Ovary (tissue), 9 donors: ENCODE results near the gene STEAP3. TPM values are rescaled to one million over a fixed set of nuclear protein-coding genes. Genes with fewer than 3 reads are reported as not detected.

Source experiments
- DNase-seq, 5 donors: peaks; one replicate each; pipeline ENCODE4 v3.0.0-alpha.2; 2019 to 2020
- H3K27ac ChIP-seq, 2 donors: fragments of 200-600 bp; one replicate each; pipeline versions ENCODE4 v1.5.1 to v1.8.0; 2019 to 2022
- H3K27me3 ChIP-seq: fragments of 200-600 bp; one replicate; pipeline ENCODE4 v1.8.0; 2022
- H3K36me3 ChIP-seq: fragments of 200-600 bp; sonication (generic); one replicate; pipeline ENCODE4 v1.5.1; 2019
- H3K4me1 ChIP-seq: one replicate; pipeline ENCODE4 v1.8.1; 2013; ENCODE audit warnings: mild to moderate bottlenecking, moderate library complexity; ENCODE audit not compliant: insufficient read depth
- H3K4me3 ChIP-seq: fragments of 200-600 bp; sonication (generic); one replicate; pipeline ENCODE4 v1.5.1; 2017
- H3K9me3 ChIP-seq, 2 donors: fragments of 200-600 bp in 1 of 2; sonication (generic) in 1 of 2; one replicate each; pipeline versions ENCODE4 v1.5.1 to v1.8.1; 2013 to 2019; ENCODE audit warnings: mild to moderate bottlenecking in 1 of 2, moderate library complexity in 1 of 2
- EP300 ChIP-seq: sonication (generic); formaldehyde crosslinking; IDR thresholded peaks from one replicate; pipeline ENCODE4 v1.6.1; 2017; ENCODE audit warnings: antibody characterized with exemption
- POLR2A ChIP-seq: fragments of 450-650 bp; IDR thresholded peaks from one replicate; pipeline ENCODE4 v1.6.1; 2017; ENCODE audit warnings: antibody characterized with exemption, mild to moderate bottlenecking, moderate library complexity
- WGBS, 3 donors: extraction: QIAGEN DNeasy Blood & Tissue Kit in 1 of 3; methylation state at CpG; one replicate each; pipeline versions ENCODE4 v1.1.5 to v1.1.7; 2013 to 2017; 5-methylcytosine and 5-hydroxymethylcytosine counted together
- intact Hi-C, 4 donors: fragments of 100-400 bp; cut with DNase I; formaldehyde crosslinking; loops; one replicate each; pipeline versions ENCODE4 v1.11.0 to v1.15.1; 2022 to 2023
- polyA plus RNA-seq, 2 donors: library from polyadenylated mRNA; stranded (reverse); fragments of 200-250 nt in 1 of 2; fragments of 350-450 nt in 1 of 2; fragmentation: Illumina TruSeq in 1 of 2; extraction: RNeasy Lipid Tissue Mini Kit (QIAGEN cat#74804) in 1 of 2; gene quantifications; one replicate each; pipeline ENCODE4 v1.2.3, GENCODE V29; 2013 to 2014
- total RNA-seq, 7 donors: library from RNA; depleted of rRNA in 2 of 7; stranded (reverse); fragments of >200 nt in 2 of 7; fragmentation: NEBNext Ultra II Directional in 3 of 7; extraction: Animal tissue kit (Norgen Biotek cat#: 25700) in 3 of 7; gene quantifications; one replicate each; pipeline versions ENCODE4 v1.1.0 to v1.2.4, GENCODE V29; 2016 to 2023
- TF ChIP-seq, protein P1 (sequence below), 3 donors: fragments of 450-650 bp in 2 of 3; fragments of 200-600 bp in 1 of 3; IDR thresholded peaks; one replicate each; pipeline versions ENCODE4 v1.5.1 to v1.8.0; 2016 to 2022; ENCODE audit warnings: antibody characterized with exemption in 3 of 3, mild to moderate bottlenecking in 1 of 3
- donor health status: DM: no; HTN: no; CAD: no; lungs with moderate emphysema.
- donor health status: DM: no; HTN: no; CAD: no.
- donor health status: Bipolar disorder and iron deficiency.
- donor health status: DM: yes; HTN: yes; CAD: no.
- donor health status: DM: no; HTN: no; CAD: no.
- donor health status: DM: yes; HTN: yes; CAD: no.

The STEAP3 gene
- total and polyA plus RNA-seq, 9 donors = 2.3 to 13.3 (median 5.8) TPM

DNA sequence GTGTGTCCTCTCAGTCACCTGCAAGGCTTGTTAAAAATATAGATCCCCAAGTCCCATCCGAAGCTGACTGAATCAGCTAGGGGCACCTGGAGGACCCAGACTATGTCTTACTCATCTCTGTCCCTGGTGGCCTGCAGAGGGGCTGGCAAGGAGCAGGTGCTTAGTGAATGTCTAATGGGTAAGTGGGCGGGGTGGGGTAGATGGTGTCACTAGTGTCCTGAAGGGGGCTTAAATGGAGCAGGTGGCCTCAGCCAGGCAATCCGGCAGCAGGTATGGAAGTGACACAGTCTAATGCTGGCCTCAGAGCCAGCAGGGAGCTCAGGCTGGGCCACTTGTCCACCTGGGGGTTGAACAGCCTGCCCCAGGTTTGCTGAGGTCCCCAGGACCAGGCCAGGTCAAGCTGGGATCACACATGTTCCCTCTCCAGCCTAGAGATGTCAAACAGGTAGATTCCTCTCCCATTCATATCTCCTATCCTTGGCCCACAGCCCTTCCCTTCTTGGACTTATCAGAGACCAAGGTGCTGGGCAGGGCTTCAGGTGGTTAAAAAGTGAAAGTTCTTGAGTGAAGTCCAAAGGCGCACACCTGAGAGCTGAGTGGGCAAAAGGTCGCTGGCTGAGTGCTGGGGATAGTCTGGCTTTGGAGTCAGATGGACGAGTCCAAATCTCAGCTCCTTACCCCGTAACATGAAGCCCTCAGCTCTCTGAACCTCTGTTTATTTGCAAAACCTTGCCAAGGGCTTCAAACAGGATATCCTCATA, 1.7 kb downstream of the STEAP3 start:
- intact Hi-C loops = no loop called here
- no peak overlapping the region for H3K4me3 ChIP-seq
- DNase-seq = no peak

DNA sequence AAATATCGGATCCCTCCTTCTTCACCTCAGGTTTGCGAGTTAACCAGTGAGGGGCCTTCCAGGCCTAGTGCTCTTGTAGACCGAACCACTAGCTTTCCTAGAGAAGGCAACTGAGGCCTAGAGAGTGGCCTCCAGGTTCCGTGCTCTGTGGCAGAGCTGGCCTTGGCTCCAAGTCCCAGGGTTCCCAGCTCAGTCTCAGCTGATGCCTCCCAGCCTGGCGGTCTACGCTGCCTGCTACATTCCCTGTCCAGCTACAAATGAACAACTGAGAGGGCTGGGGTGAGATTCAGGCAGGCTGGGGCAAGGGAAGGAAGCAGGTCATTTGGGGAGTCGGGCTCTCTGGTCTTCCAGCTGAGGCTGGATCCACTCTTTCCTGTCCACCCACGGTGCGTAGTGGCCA, 2.3 kb downstream of the STEAP3 start:
- TF ChIP-seq, protein P1, sequence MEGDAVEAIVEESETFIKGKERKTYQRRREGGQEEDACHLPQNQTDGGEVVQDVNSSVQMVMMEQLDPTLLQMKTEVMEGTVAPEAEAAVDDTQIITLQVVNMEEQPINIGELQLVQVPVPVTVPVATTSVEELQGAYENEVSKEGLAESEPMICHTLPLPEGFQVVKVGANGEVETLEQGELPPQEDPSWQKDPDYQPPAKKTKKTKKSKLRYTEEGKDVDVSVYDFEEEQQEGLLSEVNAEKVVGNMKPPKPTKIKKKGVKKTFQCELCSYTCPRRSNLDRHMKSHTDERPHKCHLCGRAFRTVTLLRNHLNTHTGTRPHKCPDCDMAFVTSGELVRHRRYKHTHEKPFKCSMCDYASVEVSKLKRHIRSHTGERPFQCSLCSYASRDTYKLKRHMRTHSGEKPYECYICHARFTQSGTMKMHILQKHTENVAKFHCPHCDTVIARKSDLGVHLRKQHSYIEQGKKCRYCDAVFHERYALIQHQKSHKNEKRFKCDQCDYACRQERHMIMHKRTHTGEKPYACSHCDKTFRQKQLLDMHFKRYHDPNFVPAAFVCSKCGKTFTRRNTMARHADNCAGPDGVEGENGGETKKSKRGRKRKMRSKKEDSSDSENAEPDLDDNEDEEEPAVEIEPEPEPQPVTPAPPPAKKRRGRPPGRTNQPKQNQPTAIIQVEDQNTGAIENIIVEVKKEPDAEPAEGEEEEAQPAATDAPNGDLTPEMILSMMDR (IDR thresholded peaks at IDR 0.05) = no peak
- TF ChIP-seq EP300 = no peak
- TF ChIP-seq POLR2A = no peak

More for the DNA sequence above, 1.7 kb downstream of the STEAP3 start:
- no peaks in the 10 kb centered on the region for H3K27me3 ChIP-seq
- TF ChIP-seq, protein P1 (IDR thresholded peaks at IDR 0.05) = no peak
- no peak for TF ChIP-seq POLR2A
- TF ChIP-seq EP300 = no peak
- H3K4me1 ChIP-seq = no peaks in the 10 kb centered on the region
- H3K36me3 ChIP-seq = no peaks in the 10 kb centered on the region
- H3K9me3 ChIP-seq = no peaks in the 10 kb centered on the region
- WGBS, 3 donors = 93 to 96% (median 96%) methylated on average over 7 of the region's 7 CpGs
- no peak overlapping the region for H3K27ac ChIP-seq

DNA sequence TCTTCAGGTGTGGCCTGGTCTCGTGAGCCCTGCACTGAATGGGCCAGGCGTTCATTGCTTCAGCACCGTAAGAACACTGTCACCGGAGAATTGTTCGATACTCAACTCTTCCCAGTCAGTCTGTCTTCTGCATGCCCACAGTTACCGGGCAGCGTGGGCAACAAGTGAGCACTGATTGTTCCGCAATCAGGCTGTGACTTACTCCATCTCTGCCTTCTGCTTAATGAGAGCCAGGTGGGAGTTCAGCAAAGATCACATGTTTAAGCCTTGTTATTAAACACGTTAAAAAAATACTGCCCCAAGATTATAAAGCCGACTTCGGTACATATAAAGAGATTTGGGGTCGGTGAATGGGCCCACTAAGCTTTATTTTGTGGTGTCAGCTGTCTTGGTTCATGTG, 3.7 kb downstream of the STEAP3 start:
- no peaks in the 10 kb centered on the region for H3K36me3 ChIP-seq
- intact Hi-C loops = no loop called here
- H3K9me3 ChIP-seq = no peaks in the 10 kb centered on the region
- H3K4me1 ChIP-seq = no peaks in the 10 kb centered on the region
- H3K27ac ChIP-seq = no peak overlapping the region
- 91 to 95% (median 93%) methylated on average over 12 of the region's 12 CpGs for WGBS, 3 donors
- no peak for TF ChIP-seq EP300
- no peaks in the 10 kb centered on the region for H3K27me3 ChIP-seq
- no peak overlapping the region for H3K4me3 ChIP-seq
- no peak for DNase-seq

More for the DNA sequence above, 2.3 kb downstream of the STEAP3 start:
- WGBS, 3 donors = 79 to 92% (median 85%) methylated on average over 9 of the region's 9 CpGs
- no peak for DNase-seq
- Histone ChIP-seq H3K36me3 (no peaks in the 10 kb centered on the region), H3K27ac (no peak overlapping the region), H3K9me3 (no peaks in the 10 kb centered on the region), H3K4me1 (no peaks in the 10 kb centered on the region), H3K4me3 (no peak overlapping the region), H3K27me3 (no peaks in the 10 kb centered on the region)
- intact Hi-C loops = no loop called here

DNA sequence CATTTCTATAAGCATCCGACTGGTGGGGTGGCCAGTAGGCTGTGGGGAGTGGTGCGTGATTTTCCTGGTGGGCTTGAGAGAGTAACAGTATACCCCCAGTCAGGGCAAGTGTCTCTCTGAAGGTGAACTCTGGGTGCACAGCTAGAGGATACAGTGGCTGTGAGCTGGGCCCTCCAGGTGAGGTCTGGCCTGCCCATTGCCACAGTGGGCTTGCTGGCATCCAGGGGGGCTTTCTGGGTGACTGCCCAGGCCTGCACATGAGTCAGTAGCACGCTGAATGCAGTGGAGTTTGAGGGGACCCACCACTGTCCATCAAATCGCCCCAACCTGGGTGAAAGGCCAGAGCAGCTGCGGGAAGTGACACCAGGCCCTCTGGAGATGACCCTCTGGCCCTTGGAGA, 4.5 kb downstream of the STEAP3 start:
- DNase-seq = no peak
- no peak overlapping the region for H3K27ac ChIP-seq
- H3K27me3 ChIP-seq = no peaks in the 10 kb centered on the region
- TF ChIP-seq POLR2A = no peak
- TF ChIP-seq, protein P1 (IDR thresholded peaks at IDR 0.05) = no peak
- TF ChIP-seq EP300 = no peak
- H3K9me3 ChIP-seq = no peaks in the 10 kb centered on the region
- no peak overlapping the region for H3K4me3 ChIP-seq
- intact Hi-C loops = no loop called here
- 95 to 98% (median 98%) methylated on average over 5 of the region's 5 CpGs for WGBS, 3 donors
- no peaks in the 10 kb centered on the region for H3K4me1 ChIP-seq
- no peaks in the 10 kb centered on the region for H3K36me3 ChIP-seq

DNA sequence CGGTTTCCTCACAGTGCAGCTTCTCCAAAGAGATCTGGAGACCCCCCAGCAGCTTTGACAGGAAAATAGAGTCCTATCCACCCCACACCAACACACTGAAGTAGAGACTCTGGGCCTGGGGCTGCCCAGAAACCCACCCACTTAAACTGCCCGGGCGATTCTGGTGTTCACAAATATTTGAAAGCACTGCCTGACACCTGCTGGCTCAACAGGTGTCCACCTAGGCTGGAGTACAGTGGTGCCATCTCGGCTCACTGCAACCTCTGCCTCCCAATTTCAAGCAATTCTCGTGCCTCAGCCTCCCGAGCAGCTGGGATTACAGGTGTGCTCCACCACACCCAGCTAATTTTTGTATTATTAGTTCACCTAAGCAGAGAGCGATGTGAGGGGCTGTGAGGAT, 5.3 kb downstream of the STEAP3 start:
- intact Hi-C loops = no loop called here

More for the DNA sequence above, 5.3 kb downstream of the STEAP3 start:
- Histone ChIP-seq H3K27me3 (no peaks in the 10 kb centered on the region), H3K27ac (no peak overlapping the region), H3K4me1 (no peaks in the 10 kb centered on the region), H3K4me3 (no peak overlapping the region), H3K36me3 (no peaks in the 10 kb centered on the region), H3K9me3 (no peaks in the 10 kb centered on the region)
- DNase-seq = no peak
- TF ChIP-seq EP300 (no peak), POLR2A (no peak)
- TF ChIP-seq, protein P1 (IDR thresholded peaks at IDR 0.05) = no peak
- WGBS, 3 donors = 95 to 97% (median 95%) methylated on average over 7 of the region's 7 CpGs
